CD4-positive, alpha-beta T cell treated with Interleukin-15 for 4 hours (primary cell): ENCODE results near the gene COG8.

ENCODE experiments used
- DNase-seq: peaks from one replicate; pipeline ENCODE4 v3.0.0-alpha.2; 2020; ENCODE audit warnings: low spot score

The COG8 gene

DNA sequence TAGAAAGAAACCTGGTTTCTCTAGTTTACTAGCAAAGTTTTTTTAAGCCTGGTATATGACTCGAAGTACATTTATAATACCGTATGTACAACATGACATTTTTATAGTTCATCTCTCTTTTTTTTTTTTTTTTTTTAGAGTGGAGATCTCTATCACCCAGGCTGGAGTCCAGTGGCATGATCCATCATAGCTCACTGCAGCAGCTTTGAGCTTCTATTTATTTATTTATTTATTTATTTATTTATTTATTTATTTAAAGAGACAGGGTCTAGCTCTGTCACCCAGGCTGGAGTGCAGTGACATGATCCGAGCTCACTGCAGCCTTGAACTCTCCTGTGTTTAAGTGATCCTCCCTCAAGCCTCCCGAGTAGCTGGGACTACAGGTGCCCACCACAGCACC, 54.1 kb downstream of the COG8 start:
- no peak for DNase-seq

DNA sequence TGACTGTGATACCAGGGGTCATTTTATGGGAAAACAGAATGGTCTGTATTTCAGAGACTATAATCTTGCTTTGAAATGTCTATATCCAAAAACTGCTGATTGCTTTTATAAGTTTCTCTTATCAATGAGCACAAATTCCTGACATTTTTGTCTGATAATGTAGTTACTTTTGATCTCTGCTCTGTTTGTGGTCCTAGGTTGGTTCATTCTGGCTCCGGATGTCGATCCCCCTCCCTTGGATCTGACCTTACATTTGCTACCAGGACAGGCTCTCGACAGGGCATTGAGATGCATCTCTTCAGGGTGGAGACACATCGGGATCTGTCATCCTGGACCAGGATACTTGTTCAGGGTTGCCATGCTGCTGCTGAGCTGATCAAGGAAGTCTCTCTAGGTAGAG, 55.5 kb downstream of the COG8 start:
- no peak for DNase-seq

DNA sequence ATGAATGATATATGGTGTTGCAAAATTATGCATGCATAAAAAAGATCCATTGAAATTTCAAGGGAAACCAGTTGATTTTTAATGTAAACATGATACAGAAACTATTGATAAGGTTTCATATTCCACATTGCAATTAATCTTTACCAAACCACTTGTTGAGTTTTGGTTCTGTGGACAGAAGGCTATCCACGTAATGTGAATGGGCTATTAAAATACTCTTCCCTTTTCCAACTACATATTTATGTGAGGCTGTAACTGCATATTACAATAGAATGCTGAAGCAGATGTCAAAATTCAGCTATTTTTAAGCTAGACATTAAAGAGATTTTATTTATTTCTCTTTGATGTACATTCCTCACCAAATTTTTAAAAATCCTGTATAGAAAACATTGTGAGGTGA, 62.0 kb downstream of the COG8 start:
- no peak for DNase-seq
